ENCODE measurements around the gene DOCK4.

The DOCK4 gene

DNA sequence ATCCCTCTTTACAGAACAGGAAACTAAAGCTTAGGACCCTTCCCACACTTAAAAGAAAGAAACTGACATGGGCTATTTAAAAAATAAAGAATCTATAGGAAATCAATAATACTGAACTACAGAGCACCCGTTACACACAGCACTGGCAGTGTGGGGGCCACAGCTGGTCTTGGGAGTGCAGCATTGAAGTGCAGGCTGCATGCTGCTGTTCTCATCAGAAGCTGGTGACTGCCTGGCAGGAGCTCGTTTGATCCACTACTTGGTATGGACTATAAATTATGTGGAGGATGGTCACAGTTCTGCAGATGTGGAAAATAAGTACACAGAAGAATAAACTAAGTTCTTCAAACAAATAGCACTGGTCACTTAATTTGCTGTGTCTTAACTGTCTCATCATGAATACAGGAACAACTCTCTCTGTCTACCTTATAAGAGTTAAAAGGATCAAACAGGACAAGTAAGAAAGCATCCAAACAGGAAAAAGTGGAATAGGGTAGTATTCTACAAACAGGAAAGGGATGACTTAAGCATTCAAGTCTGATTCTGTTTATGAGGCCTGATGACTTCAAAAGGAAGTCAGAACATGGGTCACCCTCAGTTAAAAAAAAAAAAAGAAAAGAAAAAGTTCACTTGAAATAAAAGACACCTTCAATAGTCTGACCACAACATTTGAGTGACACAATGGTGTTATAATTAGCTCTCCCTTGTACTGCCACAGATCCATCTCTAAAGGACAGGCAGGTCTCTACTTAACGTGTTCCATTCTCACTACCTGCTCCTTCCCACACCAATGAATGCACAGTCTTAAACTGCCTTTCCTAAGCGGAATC lies 21.0 kb downstream of the DOCK4 start:
- DNase-seq (ENCODE audit: low read depth): no peak
- H3K4me3 ChIP-seq (ENCODE audit: low read depth, low read length): no peak overlapping the region
- TF ChIP-seq, protein P1, sequence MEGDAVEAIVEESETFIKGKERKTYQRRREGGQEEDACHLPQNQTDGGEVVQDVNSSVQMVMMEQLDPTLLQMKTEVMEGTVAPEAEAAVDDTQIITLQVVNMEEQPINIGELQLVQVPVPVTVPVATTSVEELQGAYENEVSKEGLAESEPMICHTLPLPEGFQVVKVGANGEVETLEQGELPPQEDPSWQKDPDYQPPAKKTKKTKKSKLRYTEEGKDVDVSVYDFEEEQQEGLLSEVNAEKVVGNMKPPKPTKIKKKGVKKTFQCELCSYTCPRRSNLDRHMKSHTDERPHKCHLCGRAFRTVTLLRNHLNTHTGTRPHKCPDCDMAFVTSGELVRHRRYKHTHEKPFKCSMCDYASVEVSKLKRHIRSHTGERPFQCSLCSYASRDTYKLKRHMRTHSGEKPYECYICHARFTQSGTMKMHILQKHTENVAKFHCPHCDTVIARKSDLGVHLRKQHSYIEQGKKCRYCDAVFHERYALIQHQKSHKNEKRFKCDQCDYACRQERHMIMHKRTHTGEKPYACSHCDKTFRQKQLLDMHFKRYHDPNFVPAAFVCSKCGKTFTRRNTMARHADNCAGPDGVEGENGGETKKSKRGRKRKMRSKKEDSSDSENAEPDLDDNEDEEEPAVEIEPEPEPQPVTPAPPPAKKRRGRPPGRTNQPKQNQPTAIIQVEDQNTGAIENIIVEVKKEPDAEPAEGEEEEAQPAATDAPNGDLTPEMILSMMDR (IDR thresholded peaks at IDR 0.05; ENCODE audit: low read depth, low read length, missing control alignments): no peak

DNA sequence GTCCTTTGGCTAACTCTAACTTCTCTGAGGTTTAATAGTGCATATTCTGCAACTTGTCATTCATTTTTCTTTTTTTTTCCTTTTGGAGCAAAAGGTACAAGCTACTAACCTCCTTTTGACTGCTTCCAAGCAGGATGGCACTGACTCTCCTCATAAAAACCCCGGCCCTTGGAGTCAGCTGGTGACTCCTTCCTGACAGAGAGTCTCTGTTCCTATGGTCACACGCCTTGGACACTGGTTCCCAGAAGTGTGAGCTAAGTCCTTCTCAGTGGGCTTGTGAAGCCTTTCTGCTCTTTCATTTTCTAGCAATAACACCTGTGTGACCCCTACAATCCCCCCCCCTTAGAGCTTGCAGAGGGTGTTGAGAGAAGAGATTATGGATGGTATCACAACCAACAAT lies 21.7 kb downstream of the DOCK4 start:
- no peak overlapping the region for H3K4me3 ChIP-seq (ENCODE audit: low read depth, low read length)
- TF ChIP-seq, protein P1 (IDR thresholded peaks at IDR 0.05; ENCODE audit: low read depth, low read length, missing control alignments): no peak

DNA sequence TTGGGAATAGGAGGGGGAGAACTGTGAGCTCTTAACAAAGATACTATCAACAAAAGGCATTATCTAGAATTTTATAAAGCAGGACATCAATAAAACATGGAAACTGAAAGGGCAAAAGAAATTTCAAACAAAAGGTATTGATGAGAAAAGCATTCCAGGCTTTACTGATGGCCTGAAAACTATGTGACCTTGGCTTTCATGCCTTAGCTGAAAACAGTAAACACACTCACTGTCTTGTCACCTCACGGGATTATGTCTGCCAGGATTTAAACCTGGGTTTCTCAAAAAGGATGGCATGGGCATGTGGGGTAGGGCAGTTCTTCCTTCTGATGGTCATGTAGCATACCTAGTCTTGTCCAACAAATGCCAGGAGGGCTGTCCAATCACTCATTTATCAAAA lies 22.9 kb downstream of the DOCK4 start:
- DNase-seq (ENCODE audit: low read depth): no peak
- TF ChIP-seq, protein P1 (IDR thresholded peaks at IDR 0.05; ENCODE audit: low read depth, low read length, missing control alignments): no peak
- H3K4me3 ChIP-seq (ENCODE audit: low read depth, low read length): no peak overlapping the region

More for the DNA sequence above, 21.7 kb downstream of the DOCK4 start:
- no peak for DNase-seq (ENCODE audit: low read depth)

DNA sequence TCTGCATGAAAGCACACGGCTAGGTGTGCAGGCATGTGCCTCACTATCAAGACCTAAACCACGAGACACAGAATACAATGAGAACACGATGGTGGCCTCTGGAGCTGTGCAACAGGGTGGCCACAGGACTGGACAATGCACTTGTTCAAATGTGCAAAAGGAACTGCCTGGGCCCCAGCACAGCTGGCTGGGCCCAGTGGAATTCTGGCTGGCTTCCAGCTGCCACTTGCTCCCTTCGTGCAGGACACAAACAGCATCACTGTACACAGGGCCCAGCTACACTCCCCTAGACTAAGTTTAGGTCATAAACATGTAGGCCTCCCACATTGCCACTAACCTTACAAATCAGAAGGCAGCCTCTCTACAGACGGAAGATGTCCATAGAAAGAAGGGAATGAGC lies 23.4 kb downstream of the DOCK4 start:
- TF ChIP-seq, protein P1 (IDR thresholded peaks at IDR 0.05; ENCODE audit: low read depth, low read length, missing control alignments): no peak
- H3K4me3 ChIP-seq (ENCODE audit: low read depth, low read length): no peak overlapping the region
- no peak for DNase-seq (ENCODE audit: low read depth)

DNA sequence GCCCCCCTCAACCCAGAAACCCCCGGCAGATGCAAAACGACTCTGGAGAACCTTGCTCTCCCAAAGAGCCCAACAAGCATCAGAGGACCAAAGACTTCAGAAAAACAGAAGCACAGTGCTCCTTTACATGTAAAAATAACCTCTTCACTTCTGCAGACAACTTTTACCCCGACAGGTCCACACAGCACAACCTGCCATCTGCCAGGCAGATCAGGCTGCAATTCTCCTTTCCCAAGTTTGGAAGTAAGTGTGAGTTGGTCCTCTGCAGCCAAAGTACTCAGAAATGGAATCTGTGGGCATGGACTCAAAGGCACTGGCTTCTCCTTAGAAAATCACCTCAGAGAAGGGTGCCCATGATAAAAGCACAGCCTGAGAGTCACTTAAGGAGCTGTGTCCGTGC lies 26.0 kb downstream of the DOCK4 start:
- TF ChIP-seq, protein P1 (IDR thresholded peaks at IDR 0.05; ENCODE audit: low read depth, low read length, missing control alignments): no peak
- no peak overlapping the region for H3K4me3 ChIP-seq (ENCODE audit: low read depth, low read length)
- DNase-seq (ENCODE audit: low read depth): no peak

DNA sequence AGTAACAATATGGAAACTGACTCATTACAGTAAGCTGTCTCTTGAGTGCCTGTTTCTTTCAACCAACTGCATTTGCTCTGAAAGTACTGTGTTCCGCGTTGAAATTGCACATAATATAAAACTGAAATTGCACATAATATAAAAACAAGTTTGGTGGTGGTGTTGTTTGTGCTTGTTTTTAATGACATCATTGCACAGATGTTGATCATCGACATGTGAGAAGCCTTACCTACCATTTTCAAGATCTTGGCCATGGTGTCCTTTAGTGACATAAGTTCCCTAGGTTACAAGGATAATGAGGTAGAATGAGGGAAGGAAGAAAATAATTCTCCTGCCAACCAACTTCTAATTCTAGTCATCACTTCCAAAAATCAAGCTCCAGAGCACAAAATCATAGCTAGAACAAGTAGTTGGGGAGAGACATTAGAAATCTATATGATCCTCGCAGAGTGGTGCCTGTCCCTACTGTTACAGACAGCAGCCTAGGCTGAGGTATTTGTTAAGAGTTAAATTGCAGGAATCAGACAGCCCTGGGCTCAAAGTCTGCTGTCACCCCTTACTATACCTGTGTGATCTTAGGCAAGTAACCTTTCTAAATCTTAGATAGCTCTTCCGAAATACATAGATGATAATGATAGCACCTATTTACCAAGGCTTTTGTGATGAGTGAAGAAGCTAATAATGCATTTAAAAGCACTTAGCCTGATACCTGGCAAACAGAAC lies 29.3 kb downstream of the DOCK4 start:
- H3K4me3 ChIP-seq (ENCODE audit: low read depth, low read length): no peak overlapping the region
- TF ChIP-seq, protein P1 (IDR thresholded peaks at IDR 0.05; ENCODE audit: low read depth, low read length, missing control alignments): no peak

More for the DNA sequence above, 29.3 kb downstream of the DOCK4 start:
- no peak for DNase-seq (ENCODE audit: low read depth)
